ENCODE data around the gene RAPGEF6. TPM values are rescaled to one million over a fixed set of nuclear protein-coding genes. Genes with fewer than 3 reads are reported as not detected.

RAPGEF6 gene
- total and polyA plus RNA-seq, 12 donors: 2.5 to 33.8 (median 14.4) TPM

GRCh38 chr5:131661933-131662332, 26.9 kb upstream of the RAPGEF6 start:
- Histone ChIP-seq H3K27me3 (no peaks in the 10 kb centered on the region), H3K4me1 (replicated peaks in 1 of 2) (peaks cover 0 to 4% of the 10 kb centered on the region in 2 donors), H3K9me3 (replicated peaks in 1 of 3) (no peaks in the 10 kb centered on the region), H3K4me3 (no peak overlapping the region), H3K27ac (no peak overlapping the region), H3K36me3 (replicated peaks in 1 of 2) (peaks cover 0 to 24% of the 10 kb centered on the region in 2 donors)
- intact Hi-C loops (cut with DNase I): no loop called here
- WGBS, 4 donors: 69 to 83% (median 73%) methylated on average over 1 of the region's 1 CpG
- TF ChIP-seq CTCF (IDR thresholded peaks at IDR 0.05) (no peak), POLR2A (IDR thresholded peaks at IDR 0.05) (no peak)
- DNase-seq: no peak

GRCh38 chr5:131659841-131660240, 24.8 kb upstream of the RAPGEF6 start:
- intact Hi-C loops (cut with DNase I): no loop called here
- DNase-seq: no peak
- H3K36me3 ChIP-seq (replicated peaks in 1 of 2): peaks cover 0 to 24% of the 10 kb centered on the region in 2 donors
- H3K27ac ChIP-seq: no peak overlapping the region
- no peak overlapping the region for H3K4me3 ChIP-seq
- H3K9me3 ChIP-seq (replicated peaks in 1 of 3): no peaks in the 10 kb centered on the region
- TF ChIP-seq POLR2A (IDR thresholded peaks at IDR 0.05) (no peak), CTCF (IDR thresholded peaks at IDR 0.05) (no peak)
- H3K4me1 ChIP-seq (replicated peaks in 1 of 2): peaks cover 0 to 4% of the 10 kb centered on the region in 2 donors
- WGBS, 4 donors: 97 to 99% (median 97%) methylated on average over 5 to 9 of the region's 9 CpGs
- H3K27me3 ChIP-seq: no peaks in the 10 kb centered on the region

GRCh38 chr5:131659290-131659689, 24.3 kb upstream of the RAPGEF6 start:
- 98 to 100% (median 99%) methylated on average over 1 to 13 of the region's 13 CpGs for WGBS, 4 donors
- Histone ChIP-seq H3K4me1 (replicated peaks in 1 of 2) (peaks cover 0 to 4% of the 10 kb centered on the region in 2 donors), H3K27ac (no peak overlapping the region), H3K4me3 (no peak overlapping the region), H3K9me3 (replicated peaks in 1 of 3) (no peaks in the 10 kb centered on the region), H3K27me3 (no peaks in the 10 kb centered on the region), H3K36me3 (replicated peaks in 1 of 2) (peaks cover 0 to 24% of the 10 kb centered on the region in 2 donors)
- intact Hi-C loops (cut with DNase I): no loop called here
- TF ChIP-seq POLR2A (IDR thresholded peaks at IDR 0.05): no peak
- TF ChIP-seq CTCF (IDR thresholded peaks at IDR 0.05): no peak
- no peak for DNase-seq

GRCh38 chr5:131654776-131655175, 19.7 kb upstream of the RAPGEF6 start:
- DNase-seq: no peak
- Histone ChIP-seq H3K4me3 (no peak overlapping the region), H3K4me1 (replicated peaks in 1 of 2) (no peaks in the 10 kb centered on the region), H3K36me3 (replicated peaks in 1 of 2) (peaks cover 0 to 28% of the 10 kb centered on the region in 2 donors), H3K27me3 (no peaks in the 10 kb centered on the region), H3K27ac (no peak overlapping the region), H3K9me3 (replicated peaks in 1 of 3) (no peaks in the 10 kb centered on the region)
- TF ChIP-seq POLR2A (IDR thresholded peaks at IDR 0.05) (no peak), CTCF (IDR thresholded peaks at IDR 0.05) (no peak)
- intact Hi-C loops (cut with DNase I): no loop called here
- WGBS, 4 donors: 92 to 97% (median 94%) methylated on average over 2 of the region's 2 CpGs

Measured in adrenal gland (tissue), 12 donors.